HG02938 (cell line): Measurements from ENCODE around the gene TBC1D8B.
"Not testable (repeated sequence)": the region's sequence is repeated elsewhere in the genome, so short reads cannot be mapped to it uniquely, and the experiment has no call there.

ENCODE experiments used
- ATAC-seq: cut with Tn5 transposase; IDR thresholded peaks from one replicate; pipeline ENCODE4 v1.9.1; 2021; ENCODE audit warnings: mild to moderate bottlenecking, moderate library complexity; ENCODE audit not compliant: unreplicated experiment

Gene TBC1D8B

GRCh38 chrX:106802388-106803275 lies at the start of gene TBC1D8B:
TSS of gene TBC1D8B (plus strand) at chrX:106802673. CDS start at chrX:106802854, 181 bp downstream.
- ATAC-seq = peak; percentile 94

- not testable (repeated sequence) for ATAC-seq
These were observed 33.2 kb upstream of the TBC1D8B start for GRCh38 chrX:106769288-106769687.

- ATAC-seq = no peak
These were observed 27.5 kb upstream of the TBC1D8B start for GRCh38 chrX:106774981-106775380.

GRCh38 chrX:106780264-106780663 lies 22.2 kb upstream of the TBC1D8B start:
- ATAC-seq = no peak

- no peak for ATAC-seq
These were observed 21.7 kb upstream of the TBC1D8B start for GRCh38 chrX:106780664-106781377.

- ATAC-seq = no peak
These were observed 18.8 kb upstream of the TBC1D8B start for GRCh38 chrX:106783716-106784115.

- ATAC-seq = no peak
These were observed 11.0 kb upstream of the TBC1D8B start for GRCh38 chrX:106791495-106791894.

- ATAC-seq = peak; percentile 2
These were observed 448 bp upstream of the TBC1D8B start for GRCh38 chrX:106802063-106802387.

GRCh38 chrX:106811131-106811910 lies 8.8 kb downstream of the TBC1D8B start:
- no peak for ATAC-seq

- ATAC-seq = not testable (repeated sequence)
These were observed 10.5 kb downstream of the TBC1D8B start for GRCh38 chrX:106812930-106813329.

- ATAC-seq = not testable (repeated sequence)
These were observed 11.6 kb downstream of the TBC1D8B start for GRCh38 chrX:106814093-106814492.

- peak; percentile 81 for ATAC-seq
These were observed 60.7 kb downstream of the TBC1D8B start for GRCh38 chrX:106862972-106863688.

- ATAC-seq = no peak
These were observed 61.2 kb downstream of the TBC1D8B start for GRCh38 chrX:106863697-106864096.

- ATAC-seq = not testable (repeated sequence)
These were observed 70.3 kb downstream of the TBC1D8B start for GRCh38 chrX:106872796-106873195.

GRCh38 chrX:106874075-106874474 lies 71.6 kb downstream of the TBC1D8B start:
- ATAC-seq = no peak

GRCh38 chrX:106875151-106875550 lies 72.7 kb downstream of the TBC1D8B start:
- ATAC-seq = no peak

GRCh38 chrX:106889468-106889867 lies 87.0 kb downstream of the TBC1D8B start:
- no peak for ATAC-seq

GRCh38 chrX:106891762-106892460 lies 89.4 kb downstream of the TBC1D8B start:
- no peak for ATAC-seq

GRCh38 chrX:106894392-106894909 lies 92.0 kb downstream of the TBC1D8B start:
- peak; percentile 78 for ATAC-seq

GRCh38 chrX:106894978-106895452 lies 92.5 kb downstream of the TBC1D8B start:
- ATAC-seq = no peak
